Neural cell (in vitro differentiated cells): ENCODE data around the gene ADAM10. TPM values are rescaled to one million over a fixed set of nuclear protein-coding genes. Genes with fewer than 3 reads are reported as not detected.
"Not testable (repeated sequence)": the region's sequence is repeated elsewhere in the genome, so short reads cannot be mapped to it uniquely, and the experiment has no call there.

Source experiments
- H2AFZ ChIP-seq: fragments of 200-600, 300-800 bp; sonication (generic), shearing (Covaris generic); 2 replicates; pipeline ENCODE4 v1.6.0; 2014; ENCODE audit warnings: low read depth, mild to moderate bottlenecking, antibody characterized with exemption, low read length, moderate library complexity
- H3F3A ChIP-seq: fragments of 200-600 bp; shearing (Covaris generic); 2 replicates; pipeline ENCODE4 v1.6.1; 2016; ENCODE audit warnings: mild to moderate bottlenecking, moderate library complexity, mixed read lengths, antibody characterized with exemption, low read length; ENCODE audit not compliant: insufficient read depth, poor library complexity, severe bottlenecking
- H3K27ac ChIP-seq: fragments of 200-600, 300-800 bp; sonication (generic), shearing (Covaris generic); 2 replicates; pipeline ENCODE4 v1.5.1; 2014; ENCODE audit warnings: mild to moderate bottlenecking, low read length, moderate library complexity
- H3K27me3 ChIP-seq: fragments of 300-800, 200-600 bp; sonication (generic), shearing (Covaris generic); 2 replicates; pipeline ENCODE4 v1.6.0; 2014; ENCODE audit warnings: mild to moderate bottlenecking, low read depth, low read length, moderate library complexity; ENCODE audit not compliant: insufficient read depth
- H3K36me3 ChIP-seq: fragments of 300-800, 200-600 bp; sonication (generic), shearing (Covaris generic); 2 replicates; pipeline ENCODE4 v1.5.1; 2014; ENCODE audit warnings: mild to moderate bottlenecking, antibody characterized with exemption, low read length, moderate library complexity; ENCODE audit not compliant: insufficient read depth
- H3K4me2 ChIP-seq: fragments of 300-800, 200-600 bp; sonication (generic), shearing (Covaris generic); 2 replicates; pipeline ENCODE4 v1.6.0; 2014; ENCODE audit warnings: mild to moderate bottlenecking, low read length
- H3K4me3 ChIP-seq: fragments of 300-800, 200-600 bp; sonication (generic), shearing (Covaris generic); 2 replicates; pipeline ENCODE4 v1.5.1; 2014; ENCODE audit warnings: mild to moderate bottlenecking, low read length, moderate library complexity
- H3K79me2 ChIP-seq: fragments of 200-600 bp; shearing (Covaris generic); replicated peaks from 2 replicates; pipeline ENCODE4 v1.6.0; 2014; ENCODE audit warnings: mild to moderate bottlenecking, low read length, moderate library complexity; ENCODE audit not compliant: insufficient read depth
- H3K9ac ChIP-seq: fragments of 300-800, 200-600 bp; sonication (generic), shearing (Covaris generic); 2 replicates; pipeline ENCODE4 v1.6.1; 2016; ENCODE audit warnings: mild to moderate bottlenecking, low read length, mixed read lengths
- H3K9me2 ChIP-seq: fragments of 200-600 bp; shearing (Covaris generic); 2 replicates; pipeline ENCODE4 v1.6.1; 2016; ENCODE audit warnings: mild to moderate bottlenecking, low read length, mixed read lengths; ENCODE audit not compliant: insufficient read depth
- H3K9me3 ChIP-seq: fragments of 200-600, 300-800 bp; sonication (generic), shearing (Covaris generic); 2 replicates; pipeline ENCODE4 v1.6.1; 2016; ENCODE audit warnings: mild to moderate bottlenecking, mixed run types, low read length, moderate library complexity, mixed read lengths
- H4K20me1 ChIP-seq: fragments of 200-600 bp; shearing (Covaris generic); 2 replicates; pipeline ENCODE4 v1.6.1; 2016; ENCODE audit warnings: mild to moderate bottlenecking, mixed run types; ENCODE audit not compliant: insufficient read depth
- EP300 ChIP-seq: fragments of 450-650 bp; conservative IDR thresholded peaks from 2 replicates; pipeline ENCODE4 v1.6.1; 2014; ENCODE audit warnings: antibody characterized with exemption, mild to moderate bottlenecking, moderate library complexity; ENCODE audit not compliant: poor library complexity, severe bottlenecking
- EZH2 ChIP-seq: fragments of 200-600, 300-800 bp; shearing (Covaris generic), sonication (generic); IDR thresholded peaks from 2 replicates; pipeline ENCODE4 v1.6.1; 2014; ENCODE audit warnings: antibody characterized with exemption, low read length, borderline replicate concordance, mild to moderate bottlenecking; ENCODE audit not compliant: insufficient read depth, poor library complexity, severe bottlenecking
- MXI1 ChIP-seq: fragments of 450-650 bp; conservative IDR thresholded peaks from 2 replicates; pipeline ENCODE4 v1.6.1; 2014; ENCODE audit warnings: antibody characterized with exemption, mild to moderate bottlenecking; ENCODE audit not compliant: poor library complexity, severe bottlenecking
- POLR2AphosphoS5 ChIP-seq: IDR thresholded peaks from 2 replicates; pipeline ENCODE4 v1.6.1; 2012
- RAD21 ChIP-seq: fragments of 450-650 bp; conservative IDR thresholded peaks from 2 replicates; pipeline ENCODE4 v1.6.1; 2014; ENCODE audit warnings: antibody characterized with exemption, mild to moderate bottlenecking, moderate library complexity
- SMC3 ChIP-seq: fragments of 450-650 bp; conservative IDR thresholded peaks from 2 replicates; pipeline ENCODE4 v1.6.1; 2014; ENCODE audit warnings: antibody characterized with exemption, mild to moderate bottlenecking, moderate library complexity; ENCODE audit not compliant: poor library complexity
- TAF1 ChIP-seq: IDR thresholded peaks from 2 replicates; pipeline ENCODE4 v1.6.1; 2012; ENCODE audit warnings: low read depth
- polyA plus RNA-seq: library from polyadenylated mRNA; depleted of rRNA; stranded (reverse); fragments of >200 nt; gene quantifications from 2 replicates; pipeline ENCODE4 v1.2.3, GENCODE V29; 2014
- TF ChIP-seq, protein P1 (sequence below): IDR thresholded peaks from 2 replicates; pipeline ENCODE4 v1.6.1; 2012; ENCODE audit warnings: borderline replicate concordance
- TF ChIP-seq, protein P2 (sequence below): fragments of 450-650 bp; IDR thresholded peaks from 2 replicates; pipeline ENCODE4 v1.5.1; 2014; ENCODE audit warnings: antibody characterized with exemption, mild to moderate bottlenecking, moderate library complexity; ENCODE audit not compliant: poor library complexity, severe bottlenecking

Gene ADAM10
- polyA plus RNA-seq, 1 donor from 2014 or later = 66.3 TPM

DNA sequence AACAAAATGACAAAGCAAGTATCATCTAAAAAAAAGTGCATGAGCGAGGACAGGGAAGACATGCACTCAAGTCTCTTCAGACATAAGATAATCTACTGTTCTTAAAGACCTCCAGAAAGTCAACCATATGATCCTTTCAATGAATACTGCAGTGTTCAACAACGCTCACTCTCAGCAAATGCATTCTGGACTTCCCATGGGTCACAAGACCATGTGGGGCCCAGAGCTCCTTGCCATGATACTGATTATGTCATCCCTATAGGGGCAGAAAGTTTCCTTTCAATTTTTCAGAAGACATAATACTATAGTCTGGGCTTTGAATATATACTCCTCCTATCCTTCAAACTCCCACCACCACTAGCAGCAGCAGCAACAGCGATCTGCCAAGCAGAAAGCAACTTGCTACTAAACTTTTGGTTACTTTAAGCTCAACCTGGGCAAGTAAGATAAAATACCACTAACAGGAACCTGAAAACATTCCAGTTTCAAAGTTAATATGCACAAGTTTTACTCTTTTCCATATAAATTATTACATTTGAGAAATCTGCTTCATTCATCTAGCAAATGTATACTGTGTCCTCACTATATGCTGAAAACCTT is 143.5 kb downstream of the ADAM10 start:
- Histone ChIP-seq H3K27me3 (no peaks in the 10 kb centered on the region), H2AFZ (no peak overlapping the region), H3K9me3 (no peaks in the 10 kb centered on the region), H3K27ac (no peak overlapping the region), H3K9ac (no peak overlapping the region), H4K20me1 (no peaks in the 10 kb centered on the region), H3K4me2 (no peak overlapping the region), H3K9me2 (no peaks in the 10 kb centered on the region), H3K36me3 (peaks cover 5% of the 10 kb centered on the region), H3K4me3 (no peak overlapping the region), H3F3A (no peaks in the 10 kb centered on the region), H3K79me2 (no peaks in the 10 kb centered on the region)
- TF ChIP-seq TAF1 (no peak), EZH2 (no peak), EP300 (no peak), POLR2AphosphoS5 (no peak), RAD21 (no peak), MXI1 (no peak), SMC3 (no peak)
- TF ChIP-seq, protein P1, sequence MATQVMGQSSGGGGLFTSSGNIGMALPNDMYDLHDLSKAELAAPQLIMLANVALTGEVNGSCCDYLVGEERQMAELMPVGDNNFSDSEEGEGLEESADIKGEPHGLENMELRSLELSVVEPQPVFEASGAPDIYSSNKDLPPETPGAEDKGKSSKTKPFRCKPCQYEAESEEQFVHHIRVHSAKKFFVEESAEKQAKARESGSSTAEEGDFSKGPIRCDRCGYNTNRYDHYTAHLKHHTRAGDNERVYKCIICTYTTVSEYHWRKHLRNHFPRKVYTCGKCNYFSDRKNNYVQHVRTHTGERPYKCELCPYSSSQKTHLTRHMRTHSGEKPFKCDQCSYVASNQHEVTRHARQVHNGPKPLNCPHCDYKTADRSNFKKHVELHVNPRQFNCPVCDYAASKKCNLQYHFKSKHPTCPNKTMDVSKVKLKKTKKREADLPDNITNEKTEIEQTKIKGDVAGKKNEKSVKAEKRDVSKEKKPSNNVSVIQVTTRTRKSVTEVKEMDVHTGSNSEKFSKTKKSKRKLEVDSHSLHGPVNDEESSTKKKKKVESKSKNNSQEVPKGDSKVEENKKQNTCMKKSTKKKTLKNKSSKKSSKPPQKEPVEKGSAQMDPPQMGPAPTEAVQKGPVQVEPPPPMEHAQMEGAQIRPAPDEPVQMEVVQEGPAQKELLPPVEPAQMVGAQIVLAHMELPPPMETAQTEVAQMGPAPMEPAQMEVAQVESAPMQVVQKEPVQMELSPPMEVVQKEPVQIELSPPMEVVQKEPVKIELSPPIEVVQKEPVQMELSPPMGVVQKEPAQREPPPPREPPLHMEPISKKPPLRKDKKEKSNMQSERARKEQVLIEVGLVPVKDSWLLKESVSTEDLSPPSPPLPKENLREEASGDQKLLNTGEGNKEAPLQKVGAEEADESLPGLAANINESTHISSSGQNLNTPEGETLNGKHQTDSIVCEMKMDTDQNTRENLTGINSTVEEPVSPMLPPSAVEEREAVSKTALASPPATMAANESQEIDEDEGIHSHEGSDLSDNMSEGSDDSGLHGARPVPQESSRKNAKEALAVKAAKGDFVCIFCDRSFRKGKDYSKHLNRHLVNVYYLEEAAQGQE = no peak
- TF ChIP-seq, protein P2, sequence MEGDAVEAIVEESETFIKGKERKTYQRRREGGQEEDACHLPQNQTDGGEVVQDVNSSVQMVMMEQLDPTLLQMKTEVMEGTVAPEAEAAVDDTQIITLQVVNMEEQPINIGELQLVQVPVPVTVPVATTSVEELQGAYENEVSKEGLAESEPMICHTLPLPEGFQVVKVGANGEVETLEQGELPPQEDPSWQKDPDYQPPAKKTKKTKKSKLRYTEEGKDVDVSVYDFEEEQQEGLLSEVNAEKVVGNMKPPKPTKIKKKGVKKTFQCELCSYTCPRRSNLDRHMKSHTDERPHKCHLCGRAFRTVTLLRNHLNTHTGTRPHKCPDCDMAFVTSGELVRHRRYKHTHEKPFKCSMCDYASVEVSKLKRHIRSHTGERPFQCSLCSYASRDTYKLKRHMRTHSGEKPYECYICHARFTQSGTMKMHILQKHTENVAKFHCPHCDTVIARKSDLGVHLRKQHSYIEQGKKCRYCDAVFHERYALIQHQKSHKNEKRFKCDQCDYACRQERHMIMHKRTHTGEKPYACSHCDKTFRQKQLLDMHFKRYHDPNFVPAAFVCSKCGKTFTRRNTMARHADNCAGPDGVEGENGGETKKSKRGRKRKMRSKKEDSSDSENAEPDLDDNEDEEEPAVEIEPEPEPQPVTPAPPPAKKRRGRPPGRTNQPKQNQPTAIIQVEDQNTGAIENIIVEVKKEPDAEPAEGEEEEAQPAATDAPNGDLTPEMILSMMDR = no peak

DNA sequence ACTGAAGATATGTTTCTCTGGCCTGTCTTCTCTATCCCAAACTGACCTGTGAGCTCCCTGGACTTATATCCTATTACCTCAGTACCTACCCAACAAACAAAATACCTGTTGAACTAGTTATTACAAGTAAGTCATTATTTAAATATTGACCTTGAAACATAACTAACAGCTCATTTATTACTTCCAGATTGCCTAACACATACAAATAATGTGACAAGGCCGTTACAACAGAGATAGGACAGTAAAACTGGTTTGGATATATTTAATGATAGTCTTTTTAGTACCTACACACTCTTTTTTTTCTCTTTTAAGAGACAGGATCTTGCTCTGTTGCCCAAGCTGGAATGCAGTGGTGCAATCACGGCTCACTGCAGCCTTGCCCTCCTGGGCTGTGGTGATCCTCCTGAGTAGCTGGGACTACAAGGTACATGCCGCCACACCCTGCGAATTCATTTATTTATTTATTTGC is 145.0 kb downstream of the ADAM10 start:
- Histone ChIP-seq H3K9me3 (no peaks in the 10 kb centered on the region), H3K36me3 (no peaks in the 10 kb centered on the region), H3F3A (no peaks in the 10 kb centered on the region), H4K20me1 (no peaks in the 10 kb centered on the region), H3K4me2 (no peak overlapping the region), H3K27ac (no peak overlapping the region), H3K9ac (no peak overlapping the region), H3K4me3 (no peak overlapping the region), H3K27me3 (no peaks in the 10 kb centered on the region), H2AFZ (no peak overlapping the region), H3K9me2 (no peaks in the 10 kb centered on the region), H3K79me2 (no peaks in the 10 kb centered on the region)
- TF ChIP-seq RAD21 (no peak), EP300 (no peak), TAF1 (no peak), MXI1 (no peak), POLR2AphosphoS5 (no peak), SMC3 (no peak), EZH2 (no peak)
- TF ChIP-seq, protein P1 = no peak
- TF ChIP-seq, protein P2 = no peak

DNA sequence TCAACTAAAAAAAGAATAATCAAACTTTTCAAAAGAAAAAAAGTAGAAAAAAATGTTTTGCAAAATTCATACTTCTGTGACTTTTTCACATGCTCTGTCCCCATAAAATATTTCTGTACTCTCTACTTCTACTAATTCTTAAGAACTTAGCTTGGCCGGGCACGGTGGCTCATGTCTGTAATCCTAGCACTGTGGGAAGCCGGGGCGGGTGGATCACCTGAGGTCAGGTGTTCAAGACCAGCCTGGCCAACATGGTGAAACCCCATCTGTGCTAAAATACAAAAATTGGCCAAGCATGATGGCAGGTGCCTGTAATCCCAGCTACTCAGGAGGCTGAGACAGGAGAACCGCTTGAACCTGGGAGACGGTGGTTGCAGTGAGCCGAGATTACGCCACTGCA is 145.6 kb downstream of the ADAM10 start:
- H4K20me1 ChIP-seq, H3K36me3 ChIP-seq, H3K9ac ChIP-seq, H2AFZ ChIP-seq, H3K27ac ChIP-seq, H3K4me3 ChIP-seq, H3K79me2 ChIP-seq, H3K9me2 ChIP-seq, H3K27me3 ChIP-seq, H3K9me3 ChIP-seq, H3F3A ChIP-seq, H3K4me2 ChIP-seq: not testable (repeated sequence)
